ENCODE results near the gene PRRX2. TPM values are rescaled to one million over a fixed set of nuclear protein-coding genes. Genes with fewer than 3 reads are reported as not detected.

Gene PRRX2
- total and polyA plus RNA-seq, 2 experiments from 2014 or later = 5.8 to 8.3 TPM

DNA sequence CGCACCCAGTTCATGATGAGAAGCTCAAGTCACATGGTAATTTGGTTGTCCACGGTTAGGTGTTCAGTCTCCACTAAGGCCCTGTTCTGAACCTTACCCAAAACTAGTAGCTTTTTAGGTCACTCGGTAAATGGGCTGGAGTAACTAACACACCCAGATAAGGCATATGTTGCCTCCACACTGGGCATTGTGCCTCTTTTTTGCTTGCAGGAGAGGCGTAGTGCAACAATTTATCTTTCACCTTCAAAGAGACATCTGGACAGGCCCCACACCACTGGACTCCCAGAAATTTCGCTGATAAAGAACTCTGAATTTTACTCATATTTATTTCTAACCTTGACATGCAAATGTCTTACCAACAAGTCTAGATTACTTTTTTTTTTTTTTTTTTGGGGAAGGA lies 104.2 kb downstream of the PRRX2 start:
- no peaks in the 10 kb centered on the region for H3K9me2 ChIP-seq (ENCODE audit: insufficient read depth)
- ATAC-seq = no peak
- H3K4me3 ChIP-seq = no peak overlapping the region
- no peak overlapping the region for H2AFZ ChIP-seq
- no peak overlapping the region for H3K27ac Mint-ChIP-seq
- no peak for DNase-seq (ENCODE audit: low spot score)
- no peaks in the 10 kb centered on the region for H3K4me1 ChIP-seq (ENCODE audit: insufficient read depth)
- H4K20me1 ChIP-seq (replicated peaks; ENCODE audit: insufficient read depth) = no peaks in the 10 kb centered on the region
- H3K27ac ChIP-seq (ENCODE audit: low read depth) = no peak overlapping the region
- H3K9me3 Mint-ChIP-seq = no peaks in the 10 kb centered on the region
- no peak overlapping the region for H3K4me3 Mint-ChIP-seq
- no peaks in the 10 kb centered on the region for H3K36me3 ChIP-seq (ENCODE audit: insufficient read depth)
- H3K36me3 Mint-ChIP-seq (ENCODE audit: low read depth) = no peaks in the 10 kb centered on the region
- no peak for TF ChIP-seq ZNF331 (CRISPR knock-in tag; IDR thresholded peaks at IDR 0.05; ENCODE audit: low read depth)
- TF ChIP-seq, protein P1, sequence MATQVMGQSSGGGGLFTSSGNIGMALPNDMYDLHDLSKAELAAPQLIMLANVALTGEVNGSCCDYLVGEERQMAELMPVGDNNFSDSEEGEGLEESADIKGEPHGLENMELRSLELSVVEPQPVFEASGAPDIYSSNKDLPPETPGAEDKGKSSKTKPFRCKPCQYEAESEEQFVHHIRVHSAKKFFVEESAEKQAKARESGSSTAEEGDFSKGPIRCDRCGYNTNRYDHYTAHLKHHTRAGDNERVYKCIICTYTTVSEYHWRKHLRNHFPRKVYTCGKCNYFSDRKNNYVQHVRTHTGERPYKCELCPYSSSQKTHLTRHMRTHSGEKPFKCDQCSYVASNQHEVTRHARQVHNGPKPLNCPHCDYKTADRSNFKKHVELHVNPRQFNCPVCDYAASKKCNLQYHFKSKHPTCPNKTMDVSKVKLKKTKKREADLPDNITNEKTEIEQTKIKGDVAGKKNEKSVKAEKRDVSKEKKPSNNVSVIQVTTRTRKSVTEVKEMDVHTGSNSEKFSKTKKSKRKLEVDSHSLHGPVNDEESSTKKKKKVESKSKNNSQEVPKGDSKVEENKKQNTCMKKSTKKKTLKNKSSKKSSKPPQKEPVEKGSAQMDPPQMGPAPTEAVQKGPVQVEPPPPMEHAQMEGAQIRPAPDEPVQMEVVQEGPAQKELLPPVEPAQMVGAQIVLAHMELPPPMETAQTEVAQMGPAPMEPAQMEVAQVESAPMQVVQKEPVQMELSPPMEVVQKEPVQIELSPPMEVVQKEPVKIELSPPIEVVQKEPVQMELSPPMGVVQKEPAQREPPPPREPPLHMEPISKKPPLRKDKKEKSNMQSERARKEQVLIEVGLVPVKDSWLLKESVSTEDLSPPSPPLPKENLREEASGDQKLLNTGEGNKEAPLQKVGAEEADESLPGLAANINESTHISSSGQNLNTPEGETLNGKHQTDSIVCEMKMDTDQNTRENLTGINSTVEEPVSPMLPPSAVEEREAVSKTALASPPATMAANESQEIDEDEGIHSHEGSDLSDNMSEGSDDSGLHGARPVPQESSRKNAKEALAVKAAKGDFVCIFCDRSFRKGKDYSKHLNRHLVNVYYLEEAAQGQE (IDR thresholded peaks at IDR 0.05; ENCODE audit: unreplicated experiment) = no peak
- TF ChIP-seq, protein P2, sequence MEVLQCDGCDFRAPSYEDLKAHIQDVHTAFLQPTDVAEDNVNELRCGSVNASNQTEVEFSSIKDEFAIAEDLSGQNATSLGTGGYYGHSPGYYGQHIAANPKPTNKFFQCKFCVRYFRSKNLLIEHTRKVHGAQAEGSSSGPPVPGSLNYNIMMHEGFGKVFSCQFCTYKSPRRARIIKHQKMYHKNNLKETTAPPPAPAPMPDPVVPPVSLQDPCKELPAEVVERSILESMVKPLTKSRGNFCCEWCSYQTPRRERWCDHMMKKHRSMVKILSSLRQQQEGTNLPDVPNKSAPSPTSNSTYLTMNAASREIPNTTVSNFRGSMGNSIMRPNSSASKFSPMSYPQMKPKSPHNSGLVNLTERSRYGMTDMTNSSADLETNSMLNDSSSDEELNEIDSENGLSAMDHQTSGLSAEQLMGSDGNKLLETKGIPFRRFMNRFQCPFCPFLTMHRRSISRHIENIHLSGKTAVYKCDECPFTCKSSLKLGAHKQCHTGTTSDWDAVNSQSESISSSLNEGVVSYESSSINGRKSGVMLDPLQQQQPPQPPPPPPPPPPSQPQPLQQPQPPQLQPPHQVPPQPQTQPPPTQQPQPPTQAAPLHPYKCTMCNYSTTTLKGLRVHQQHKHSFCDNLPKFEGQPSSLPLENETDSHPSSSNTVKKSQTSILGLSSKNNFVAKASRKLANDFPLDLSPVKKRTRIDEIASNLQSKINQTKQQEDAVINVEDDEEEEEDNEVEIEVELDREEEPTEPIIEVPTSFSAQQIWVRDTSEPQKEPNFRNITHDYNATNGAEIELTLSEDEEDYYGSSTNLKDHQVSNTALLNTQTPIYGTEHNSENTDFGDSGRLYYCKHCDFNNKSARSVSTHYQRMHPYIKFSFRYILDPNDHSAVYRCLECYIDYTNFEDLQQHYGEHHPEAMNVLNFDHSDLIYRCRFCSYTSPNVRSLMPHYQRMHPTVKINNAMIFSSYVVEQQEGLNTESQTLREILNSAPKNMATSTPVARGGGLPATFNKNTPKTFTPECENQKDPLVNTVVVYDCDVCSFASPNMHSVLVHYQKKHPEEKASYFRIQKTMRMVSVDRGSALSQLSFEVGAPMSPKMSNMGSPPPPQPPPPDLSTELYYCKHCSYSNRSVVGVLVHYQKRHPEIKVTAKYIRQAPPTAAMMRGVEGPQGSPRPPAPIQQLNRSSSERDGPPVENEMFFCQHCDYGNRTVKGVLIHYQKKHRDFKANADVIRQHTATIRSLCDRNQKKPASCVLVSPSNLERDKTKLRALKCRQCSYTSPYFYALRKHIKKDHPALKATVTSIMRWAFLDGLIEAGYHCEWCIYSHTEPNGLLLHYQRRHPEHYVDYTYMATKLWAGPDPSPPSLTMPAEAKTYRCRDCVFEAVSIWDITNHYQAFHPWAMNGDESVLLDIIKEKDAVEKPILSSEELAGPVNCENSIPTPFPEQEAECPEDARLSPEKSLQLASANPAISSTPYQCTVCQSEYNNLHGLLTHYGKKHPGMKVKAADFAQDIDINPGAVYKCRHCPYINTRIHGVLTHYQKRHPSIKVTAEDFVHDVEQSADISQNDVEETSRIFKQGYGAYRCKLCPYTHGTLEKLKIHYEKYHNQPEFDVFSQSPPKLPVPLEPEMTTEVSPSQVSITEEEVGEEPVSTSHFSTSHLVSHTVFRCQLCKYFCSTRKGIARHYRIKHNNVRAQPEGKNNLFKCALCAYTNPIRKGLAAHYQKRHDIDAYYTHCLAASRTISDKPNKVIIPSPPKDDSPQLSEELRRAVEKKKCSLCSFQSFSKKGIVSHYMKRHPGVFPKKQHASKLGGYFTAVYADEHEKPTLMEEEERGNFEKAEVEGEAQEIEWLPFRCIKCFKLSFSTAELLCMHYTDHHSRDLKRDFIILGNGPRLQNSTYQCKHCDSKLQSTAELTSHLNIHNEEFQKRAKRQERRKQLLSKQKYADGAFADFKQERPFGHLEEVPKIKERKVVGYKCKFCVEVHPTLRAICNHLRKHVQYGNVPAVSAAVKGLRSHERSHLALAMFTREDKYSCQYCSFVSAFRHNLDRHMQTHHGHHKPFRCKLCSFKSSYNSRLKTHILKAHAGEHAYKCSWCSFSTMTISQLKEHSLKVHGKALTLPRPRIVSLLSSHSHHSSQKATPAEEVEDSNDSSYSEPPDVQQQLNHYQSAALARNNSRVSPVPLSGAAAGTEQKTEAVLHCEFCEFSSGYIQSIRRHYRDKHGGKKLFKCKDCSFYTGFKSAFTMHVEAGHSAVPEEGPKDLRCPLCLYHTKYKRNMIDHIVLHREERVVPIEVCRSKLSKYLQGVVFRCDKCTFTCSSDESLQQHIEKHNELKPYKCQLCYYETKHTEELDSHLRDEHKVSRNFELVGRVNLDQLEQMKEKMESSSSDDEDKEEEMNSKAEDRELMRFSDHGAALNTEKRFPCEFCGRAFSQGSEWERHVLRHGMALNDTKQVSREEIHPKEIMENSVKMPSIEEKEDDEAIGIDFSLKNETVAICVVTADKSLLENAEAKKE (CRISPR knock-in tag; IDR thresholded peaks at IDR 0.05) = no peak
- TF ChIP-seq POLR2AphosphoS5 (IDR thresholded peaks at IDR 0.05; ENCODE audit: low read depth) = no peak
- no peak for TF ChIP-seq ZNF114 (CRISPR knock-in tag; IDR thresholded peaks at IDR 0.05)
- TF ChIP-seq STAT1 (IDR thresholded peaks at IDR 0.05; ENCODE audit: unreplicated experiment) = no peak
- no peak for TF ChIP-seq EZH2phosphoT487 (IDR thresholded peaks at IDR 0.05; ENCODE audit: unreplicated experiment)
- TF ChIP-seq, protein P3, sequence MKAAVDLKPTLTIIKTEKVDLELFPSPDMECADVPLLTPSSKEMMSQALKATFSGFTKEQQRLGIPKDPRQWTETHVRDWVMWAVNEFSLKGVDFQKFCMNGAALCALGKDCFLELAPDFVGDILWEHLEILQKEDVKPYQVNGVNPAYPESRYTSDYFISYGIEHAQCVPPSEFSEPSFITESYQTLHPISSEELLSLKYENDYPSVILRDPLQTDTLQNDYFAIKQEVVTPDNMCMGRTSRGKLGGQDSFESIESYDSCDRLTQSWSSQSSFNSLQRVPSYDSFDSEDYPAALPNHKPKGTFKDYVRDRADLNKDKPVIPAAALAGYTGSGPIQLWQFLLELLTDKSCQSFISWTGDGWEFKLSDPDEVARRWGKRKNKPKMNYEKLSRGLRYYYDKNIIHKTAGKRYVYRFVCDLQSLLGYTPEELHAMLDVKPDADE (IDR thresholded peaks at IDR 0.05) = no peak
- no peak for TF ChIP-seq JUNB (IDR thresholded peaks at IDR 0.05; ENCODE audit: unreplicated experiment)
- H3K27me3 Mint-ChIP-seq (ENCODE audit: insufficient read depth, low read depth, poor library complexity) = peaks cover 4% of the 10 kb centered on the region
- no peaks in the 10 kb centered on the region for H3K79me2 ChIP-seq (replicated peaks; ENCODE audit: insufficient read depth)
- no peaks in the 10 kb centered on the region for H3K4me1 Mint-ChIP-seq
- H3K27me3 ChIP-seq (ENCODE audit: insufficient read depth) = no peaks in the 10 kb centered on the region
- H3K4me2 ChIP-seq = no peak overlapping the region
- no peaks in the 10 kb centered on the region for H3F3A ChIP-seq (replicated peaks; ENCODE audit: low read depth)

Data from GM23338 (cell line).